GM12872 (cell line): ENCODE data around the gene PPP2R2D.

Experiments
- TF ChIP-seq, protein P1 (sequence below): IDR thresholded peaks from 3 replicates; pipeline ENCODE4 v1.5.1; 2011; ENCODE audit warnings: low read depth, mild to moderate bottlenecking, low read length, moderate library complexity; ENCODE audit not compliant: insufficient read depth

Gene PPP2R2D

DNA sequence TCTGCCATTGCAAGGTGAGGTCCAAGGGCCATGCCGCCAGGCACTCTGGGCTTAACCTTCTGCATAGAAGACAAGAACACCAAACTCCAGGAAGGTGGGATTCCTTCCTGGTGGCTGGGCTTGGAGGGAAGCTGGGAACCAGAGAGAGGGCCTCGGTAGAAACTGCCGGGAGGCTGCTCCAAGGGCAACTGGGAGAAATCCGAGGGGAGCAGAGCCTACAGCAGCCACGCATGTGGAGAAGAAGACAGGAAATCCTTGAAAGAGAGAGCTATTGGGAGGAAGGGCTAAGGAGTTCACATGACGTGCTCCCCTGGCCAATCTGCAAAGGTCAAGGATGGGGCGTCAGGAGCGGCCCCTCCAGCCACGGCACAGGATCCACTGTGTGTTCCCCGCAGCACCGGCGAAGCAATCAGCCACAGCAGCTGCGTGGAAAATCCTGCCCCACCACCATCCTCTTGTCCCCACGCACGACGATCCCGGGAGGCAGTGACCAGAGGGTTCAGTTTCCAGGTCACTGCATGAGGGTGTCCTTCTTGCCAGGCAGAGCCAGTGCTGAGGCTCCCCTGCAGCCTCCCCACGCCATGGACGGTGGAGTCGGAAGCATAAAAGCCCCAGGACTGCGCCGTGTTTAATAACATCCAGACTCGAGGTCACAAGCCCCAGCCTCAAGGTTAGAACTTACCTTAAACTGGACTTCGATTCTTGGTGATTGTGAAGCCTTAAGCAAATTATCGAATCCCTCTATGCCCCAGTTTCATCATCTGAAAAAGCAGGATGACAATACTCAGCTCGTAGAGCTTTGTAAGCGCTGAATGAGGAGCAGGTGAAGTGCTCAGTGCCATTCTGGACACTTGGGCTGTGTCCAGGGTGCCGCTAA, 8.6 kb upstream of the PPP2R2D start:
- TF ChIP-seq, protein P1, sequence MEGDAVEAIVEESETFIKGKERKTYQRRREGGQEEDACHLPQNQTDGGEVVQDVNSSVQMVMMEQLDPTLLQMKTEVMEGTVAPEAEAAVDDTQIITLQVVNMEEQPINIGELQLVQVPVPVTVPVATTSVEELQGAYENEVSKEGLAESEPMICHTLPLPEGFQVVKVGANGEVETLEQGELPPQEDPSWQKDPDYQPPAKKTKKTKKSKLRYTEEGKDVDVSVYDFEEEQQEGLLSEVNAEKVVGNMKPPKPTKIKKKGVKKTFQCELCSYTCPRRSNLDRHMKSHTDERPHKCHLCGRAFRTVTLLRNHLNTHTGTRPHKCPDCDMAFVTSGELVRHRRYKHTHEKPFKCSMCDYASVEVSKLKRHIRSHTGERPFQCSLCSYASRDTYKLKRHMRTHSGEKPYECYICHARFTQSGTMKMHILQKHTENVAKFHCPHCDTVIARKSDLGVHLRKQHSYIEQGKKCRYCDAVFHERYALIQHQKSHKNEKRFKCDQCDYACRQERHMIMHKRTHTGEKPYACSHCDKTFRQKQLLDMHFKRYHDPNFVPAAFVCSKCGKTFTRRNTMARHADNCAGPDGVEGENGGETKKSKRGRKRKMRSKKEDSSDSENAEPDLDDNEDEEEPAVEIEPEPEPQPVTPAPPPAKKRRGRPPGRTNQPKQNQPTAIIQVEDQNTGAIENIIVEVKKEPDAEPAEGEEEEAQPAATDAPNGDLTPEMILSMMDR, result no peak

DNA sequence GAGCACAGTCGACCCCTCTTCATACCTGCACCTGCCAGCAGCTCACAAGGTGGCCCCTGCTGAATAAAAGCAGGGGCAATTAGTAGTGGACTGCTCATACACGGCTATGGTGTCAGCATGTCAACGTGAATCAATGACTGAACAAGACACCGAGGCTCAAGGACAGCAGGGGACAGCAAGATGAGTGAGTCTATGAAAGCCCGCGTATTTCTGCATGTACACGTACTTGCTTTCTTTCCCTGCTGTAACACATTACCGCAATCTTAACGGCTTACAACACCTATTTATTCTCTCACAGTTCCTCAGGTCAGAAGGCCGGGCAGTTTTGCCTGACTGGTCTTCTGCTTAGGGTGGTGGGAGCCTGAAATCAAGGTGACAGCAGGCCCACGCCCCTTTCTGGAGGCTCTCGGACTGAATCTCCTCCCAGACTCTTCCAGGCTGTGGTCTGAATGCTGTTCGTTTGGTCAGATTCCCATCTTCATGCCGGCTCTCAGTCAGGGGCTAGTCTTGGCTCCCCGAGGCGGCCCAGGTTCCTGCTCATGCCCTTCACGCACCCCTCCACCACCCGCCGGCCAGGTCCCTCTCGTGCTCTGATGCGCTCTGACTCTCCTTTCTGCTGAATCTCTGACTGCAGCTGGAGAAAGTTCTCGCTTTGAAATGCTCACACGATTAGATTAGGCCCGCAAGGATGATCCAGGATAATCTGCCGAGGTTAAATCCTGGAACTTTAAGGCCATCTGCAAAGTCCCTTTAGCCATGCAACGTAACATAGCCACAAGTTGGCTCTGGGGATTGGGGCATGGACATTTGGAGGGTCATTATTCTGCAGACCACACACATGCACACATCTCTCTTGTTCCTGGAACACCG, 7.8 kb upstream of the PPP2R2D start:
- TF ChIP-seq, protein P1, result no peak

DNA sequence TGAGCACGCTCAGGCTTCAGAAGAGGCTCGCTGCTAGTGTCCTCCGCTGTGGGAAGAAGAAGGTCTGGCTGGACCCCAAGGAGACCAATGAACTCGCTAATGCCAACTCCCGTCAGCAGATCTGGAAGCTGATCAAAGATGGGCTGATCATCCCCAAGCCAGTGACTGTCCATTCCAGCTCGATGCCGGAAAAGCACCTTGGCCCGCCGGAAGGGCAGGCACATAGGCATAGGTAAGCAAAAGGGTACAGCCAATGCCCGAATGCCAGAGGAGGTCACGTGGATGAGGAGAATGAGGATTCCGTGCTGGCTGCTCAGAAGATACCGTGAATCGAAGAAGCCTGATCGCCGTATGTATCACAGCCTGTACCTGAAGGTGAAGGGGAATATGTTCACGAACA, 5.7 kb upstream of the PPP2R2D start:
- TF ChIP-seq, protein P1, result no peak

DNA sequence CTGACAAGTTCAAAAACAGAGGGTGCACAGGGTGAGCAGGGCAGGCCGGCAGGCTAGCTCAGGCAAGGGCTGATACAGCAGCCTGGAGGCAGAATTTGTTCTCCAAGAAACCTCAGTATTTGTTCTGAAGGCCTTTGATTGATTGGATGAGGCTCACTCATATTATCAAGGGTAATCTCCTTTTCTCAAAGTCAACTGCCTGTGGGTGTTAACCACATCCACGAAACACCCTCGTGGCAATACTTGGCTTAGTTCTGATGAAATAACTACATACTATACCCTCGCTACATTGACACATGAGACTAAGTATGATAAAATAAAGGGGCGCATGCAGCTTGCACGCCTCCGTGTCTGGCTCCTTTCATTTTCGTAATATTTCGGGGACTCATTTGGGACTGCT, 4.4 kb upstream of the PPP2R2D start:
- TF ChIP-seq, protein P1, result no peak

DNA sequence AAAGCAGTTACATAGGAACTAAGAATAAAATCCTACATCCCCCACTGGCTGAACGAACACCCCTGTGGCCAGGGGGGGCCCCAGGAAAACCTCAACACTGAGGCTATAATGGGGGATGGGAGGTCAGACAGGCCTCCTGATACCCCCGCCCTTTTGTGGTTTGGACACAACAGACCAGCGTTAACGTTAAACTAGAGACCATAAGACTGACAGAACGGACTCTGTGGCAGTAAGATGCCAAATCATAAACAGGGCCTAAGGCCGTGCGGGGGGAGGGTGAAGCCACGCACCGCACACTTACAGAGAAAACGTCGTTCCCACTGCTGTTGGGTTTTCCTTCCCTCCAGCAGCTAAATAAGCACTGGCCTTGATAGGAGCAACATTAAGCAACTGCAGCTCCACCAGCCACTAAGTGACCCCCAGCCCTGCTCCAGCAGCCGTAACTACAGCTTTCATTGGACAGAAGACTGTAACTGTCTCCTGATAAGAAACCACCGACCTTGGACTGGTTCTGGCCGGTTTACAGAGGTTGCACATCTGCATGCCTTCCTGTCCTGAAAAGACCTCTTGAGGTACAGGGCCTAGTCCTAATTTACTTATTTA, 3.4 kb upstream of the PPP2R2D start:
- TF ChIP-seq, protein P1, result no peak

DNA sequence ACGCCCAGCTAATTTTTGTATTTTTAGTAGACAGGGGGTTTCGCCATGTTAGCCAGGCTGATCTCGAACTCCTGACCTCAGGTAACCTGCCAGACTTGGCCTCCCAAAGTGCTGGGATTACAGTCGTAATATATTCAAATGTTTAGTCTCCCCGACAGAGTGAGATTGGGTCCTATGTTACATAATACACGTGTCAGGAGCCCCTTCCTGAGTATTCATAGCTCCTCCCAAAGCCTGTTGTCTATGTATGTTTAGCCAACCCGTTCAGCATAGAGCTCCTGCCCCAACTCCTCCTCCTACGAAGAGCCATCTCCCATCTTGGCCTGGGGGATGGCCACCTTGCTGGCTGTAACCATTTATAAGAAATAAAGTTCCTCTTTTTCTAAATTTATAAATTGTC, 2.7 kb upstream of the PPP2R2D start:
- TF ChIP-seq, protein P1, result no peak

DNA sequence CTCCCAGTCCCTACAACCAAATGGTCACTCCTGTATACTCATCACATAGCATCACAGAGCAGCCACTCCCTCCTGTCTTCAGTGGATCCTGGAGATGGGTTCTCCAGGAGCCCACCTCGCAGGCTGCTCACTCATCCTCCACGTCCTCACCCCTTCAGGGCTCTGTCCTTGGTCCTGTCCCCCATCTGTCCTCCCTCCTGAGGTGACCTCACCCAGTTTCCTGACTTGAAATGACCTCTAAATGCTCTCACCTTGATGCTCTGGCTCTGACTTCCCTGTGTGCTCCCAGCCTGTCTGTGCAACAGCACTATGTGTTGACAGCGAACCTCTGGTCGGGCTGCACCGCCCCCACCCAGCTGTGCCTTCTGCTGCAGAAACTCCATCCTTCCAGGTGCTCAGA, 2.1 kb upstream of the PPP2R2D start:
- TF ChIP-seq, protein P1, result no peak
